Peyer's patch (tissue), 4 donors: Measurements from ENCODE around the gene TAC4. TPM values are rescaled to one million over a fixed set of nuclear protein-coding genes. Genes with fewer than 3 reads are reported as not detected.
A peak's percentile ranks its signal among the peaks of the same experiment; 100 is the strongest.

Source experiments
- DNase-seq, 3 donors: peaks; one replicate each; pipeline ENCODE4 v3.0.0-alpha.2; 2017 to 2019
- H3K27ac ChIP-seq, 4 donors: fragments of 200-600 bp; sonication (generic); one replicate each; pipeline ENCODE4 v1.5.1; 2016 to 2019
- H3K27me3 ChIP-seq, 2 donors: fragments of 200-600 bp; sonication (generic); one replicate each; pipeline ENCODE4 v1.5.1; 2019
- H3K36me3 ChIP-seq, 3 donors: fragments of 200-600 bp; sonication (generic); one replicate each; pipeline ENCODE4 v1.5.1; 2016 to 2019
- H3K4me1 ChIP-seq, 4 donors: fragments of 200-600 bp; sonication (generic); one replicate each; pipeline ENCODE4 v1.5.1; 2016 to 2019
- H3K4me3 ChIP-seq, 4 donors: fragments of 200-600 bp; sonication (generic); 1 replicate in 3 of 4; 2 replicates in 1 of 4; pipeline ENCODE4 v1.5.1; 2016 to 2019; ENCODE audit warnings: mild to moderate bottlenecking in 1 of 4
- H3K9me3 ChIP-seq, 4 donors: fragments of 200-600 bp; sonication (generic); one replicate each; pipeline ENCODE4 v1.5.1; 2016 to 2019; ENCODE audit warnings: mild to moderate bottlenecking in 1 of 4
- CTCF ChIP-seq, 6 experiments: fragments of 450-650 bp in 4 of 6; fragments of 200-600 bp in 2 of 6; sonication (generic) in 1 of 6; IDR thresholded peaks; one replicate each; pipeline ENCODE4 v1.5.1; 2017 to 2019; ENCODE audit warnings: antibody characterized with exemption in 6 of 6, mild to moderate bottlenecking in 3 of 6, moderate library complexity in 1 of 6
- POLR2A ChIP-seq, 2 donors: fragments of 450-650 bp; IDR thresholded peaks; one replicate each; pipeline ENCODE4 v1.5.1; 2017; ENCODE audit warnings: antibody characterized with exemption in 2 of 2, mild to moderate bottlenecking in 2 of 2, moderate library complexity in 2 of 2
- total RNA-seq, 4 donors: library from RNA; depleted of rRNA; stranded (reverse); fragments of >200 nt; gene quantifications; one replicate each; pipeline ENCODE4 v1.1.0, GENCODE V29; 2016

The TAC4 gene
- total RNA-seq, 4 donors from 2014 or later: not detected

- no peaks in the 10 kb centered on the region for H3K9me3 ChIP-seq
- TF ChIP-seq POLR2A (IDR thresholded peaks at IDR 0.05) (no peak), CTCF (IDR thresholded peaks at IDR 0.05) (no peak)
- H3K27me3 ChIP-seq: no peaks in the 10 kb centered on the region
- H3K4me3 ChIP-seq: no peak overlapping the region
- H3K4me1 ChIP-seq: no peaks in the 10 kb centered on the region
- no peak for DNase-seq
- H3K27ac ChIP-seq: no peak overlapping the region
- H3K36me3 ChIP-seq: peaks cover 0 to 97% (median 2%) of the 10 kb centered on the region in 3 donors
Observed at GRCh38 chr17:49798738-49799137, 49.1 kb downstream of the TAC4 start.

- no peak overlapping the region for H3K4me3 ChIP-seq
- DNase-seq: no peak
- H3K36me3 ChIP-seq: peaks cover 0 to 97% (median 2%) of the 10 kb centered on the region in 3 donors
- no peaks in the 10 kb centered on the region for H3K27me3 ChIP-seq
- no peak overlapping the region for H3K27ac ChIP-seq
- TF ChIP-seq CTCF (IDR thresholded peaks at IDR 0.05) (no peak), POLR2A (IDR thresholded peaks at IDR 0.05) (no peak)
- H3K9me3 ChIP-seq: no peaks in the 10 kb centered on the region
- H3K4me1 ChIP-seq: peaks cover 0 to 4% (median 0%) of the 10 kb centered on the region in 4 donors
Observed at GRCh38 chr17:49798182-49798581, 49.7 kb downstream of the TAC4 start.

- peaks cover 0 to 13% (median under 1%) of the 10 kb centered on the region in 4 donors for H3K4me1 ChIP-seq
- no peak overlapping the region for H3K4me3 ChIP-seq
- H3K9me3 ChIP-seq: no peaks in the 10 kb centered on the region
- H3K27ac ChIP-seq: no peak overlapping the region
- no peak for TF ChIP-seq POLR2A (IDR thresholded peaks at IDR 0.05)
- no peak for TF ChIP-seq CTCF (IDR thresholded peaks at IDR 0.05)
- no peaks in the 10 kb centered on the region for H3K27me3 ChIP-seq
- DNase-seq: no peak
- peaks cover 0 to 85% (median 2%) of the 10 kb centered on the region in 3 donors for H3K36me3 ChIP-seq
Observed at GRCh38 chr17:49795372-49795771, 52.5 kb downstream of the TAC4 start.

DNA sequence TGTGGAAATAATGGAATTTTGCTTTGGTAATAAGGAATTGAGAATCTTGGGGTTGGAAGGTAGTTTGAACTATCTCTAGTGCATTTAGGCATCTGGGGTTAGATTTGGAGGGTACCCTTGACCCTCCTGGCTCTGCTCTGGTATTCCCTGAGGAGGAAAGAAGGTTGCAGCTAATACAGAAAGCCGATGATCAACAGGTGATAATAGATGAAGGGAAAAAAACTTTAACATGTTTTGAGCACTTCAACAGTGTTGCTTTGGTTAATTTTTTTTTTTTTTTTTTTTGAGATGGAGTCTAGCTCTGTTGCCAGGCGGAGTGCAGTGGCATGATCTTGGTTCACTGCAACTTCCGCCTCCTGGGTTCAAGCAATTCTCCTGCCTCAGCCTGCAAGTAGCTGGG lies 54.6 kb downstream of the TAC4 start:
- no peak for DNase-seq
- Histone ChIP-seq H3K27me3 (no peaks in the 10 kb centered on the region), H3K4me3 (no peak overlapping the region), H3K4me1 (peaks cover 0 to 24% (median 9%) of the 10 kb centered on the region in 4 donors), H3K27ac (no peak overlapping the region), H3K9me3 (no peaks in the 10 kb centered on the region), H3K36me3 (peaks cover 0 to 66% (median 0%) of the 10 kb centered on the region in 3 donors)
- TF ChIP-seq CTCF (IDR thresholded peaks at IDR 0.05) (no peak), POLR2A (IDR thresholded peaks at IDR 0.05) (no peak)

GRCh38 chr17:49789243-49789578 lies 58.7 kb downstream of the TAC4 start:
- Histone ChIP-seq H3K27me3 (no peaks in the 10 kb centered on the region), H3K4me3 (peak overlapping the region; percentile 75 to 95 (median 84)), H3K36me3 (peaks cover 0 to 27% (median 0%) of the 10 kb centered on the region in 3 donors), H3K9me3 (no peaks in the 10 kb centered on the region), H3K27ac (peak overlapping the region in 3 of 4 donors; percentile 97 to 99 (median 99)), H3K4me1 (peaks cover 0 to 30% (median 9%) of the 10 kb centered on the region in 4 donors)
- TF ChIP-seq CTCF (IDR thresholded peaks at IDR 0.05): no peak
- no peak for TF ChIP-seq POLR2A (IDR thresholded peaks at IDR 0.05)
- no peak for DNase-seq
